Activated CD4-positive, alpha-beta T cell treated with anti-CD3 and anti-CD28 coated beads, Interleukin-2, amount 50 U/mL, for 1 hour (primary cell): Measurements from ENCODE around the gene POP4.

Experiments
- DNase-seq: peaks from one replicate; pipeline ENCODE4 v3.0.0-alpha.2; 2020

Gene POP4

DNA sequence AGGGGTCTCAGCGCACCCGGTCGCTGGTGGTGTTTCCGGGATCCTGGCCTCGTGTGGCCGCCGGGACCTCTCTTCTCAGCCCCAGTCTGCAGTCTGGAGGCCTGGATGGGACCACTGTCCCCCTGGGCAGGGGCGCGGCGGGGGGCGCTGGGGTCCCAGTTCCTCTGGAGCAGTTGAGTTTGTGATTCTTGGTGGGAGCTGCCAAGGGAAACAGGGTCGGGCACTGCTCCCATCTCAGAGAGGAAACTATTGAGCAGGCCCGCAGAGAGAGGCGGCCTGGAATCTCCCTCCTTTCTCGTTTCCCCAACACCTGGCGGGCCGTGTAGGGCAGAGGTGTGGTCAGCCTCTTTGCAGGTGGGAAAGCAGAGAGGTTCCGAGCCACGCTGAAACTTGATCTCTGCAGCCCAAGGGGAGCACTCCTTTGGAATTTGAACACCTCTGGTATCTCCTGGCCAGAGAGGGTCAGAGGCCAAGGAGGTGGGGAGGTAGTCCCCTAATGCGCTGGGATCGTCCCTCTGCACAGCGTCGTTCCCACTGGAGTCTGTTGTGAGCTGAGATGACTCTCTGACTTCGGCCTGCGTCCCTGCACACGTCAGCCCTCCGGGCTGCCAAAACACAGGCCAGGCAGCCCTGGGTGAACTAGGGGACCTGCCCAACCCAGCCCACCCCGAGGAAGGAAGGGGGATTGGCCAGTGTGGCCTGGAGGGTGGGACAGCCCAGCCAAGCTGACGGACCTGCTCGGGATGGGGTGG, 59.9 kb downstream of the POP4 start:
- DNase-seq: no peak
